HG03135 (cell line): ENCODE results near the gene AHNAK.

Experiments used
- ATAC-seq: cut with Tn5 transposase; IDR thresholded peaks from one replicate; pipeline ENCODE4 v1.9.1; 2021; ENCODE audit warnings: mild to moderate bottlenecking, moderate library complexity; ENCODE audit not compliant: unreplicated experiment

Gene AHNAK

DNA sequence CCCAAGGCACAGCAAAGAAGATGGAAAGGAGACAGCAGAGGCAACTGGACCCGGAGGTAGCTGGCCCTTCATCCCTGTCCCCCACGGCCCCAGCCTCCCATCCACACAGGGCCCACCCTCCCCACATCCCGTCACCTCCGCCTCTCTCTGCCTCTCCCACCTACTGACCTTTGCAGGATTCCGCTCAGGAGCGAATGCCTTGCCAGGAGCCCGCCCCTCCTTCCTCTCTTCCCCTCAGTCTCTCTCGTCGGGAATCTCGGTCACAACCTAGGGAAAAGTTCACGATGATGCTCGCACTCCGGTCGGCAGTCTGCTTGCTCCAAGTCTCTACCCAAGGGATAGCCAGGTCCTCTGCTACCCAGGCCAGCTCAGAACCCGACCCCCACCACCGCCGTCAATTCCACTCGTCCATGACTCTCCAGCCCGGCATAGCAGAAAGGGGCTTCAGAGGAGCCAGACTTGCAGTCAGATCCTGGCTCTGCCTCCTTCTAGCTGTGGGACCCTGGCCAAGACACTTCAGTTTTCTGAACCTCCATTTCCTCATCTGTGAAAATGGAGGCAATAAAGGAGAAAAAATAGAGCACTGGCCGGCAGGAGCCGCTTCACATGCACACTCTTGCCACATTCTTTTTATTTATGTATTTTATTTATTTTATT lies 10.2 kb downstream of the AHNAK start:
- ATAC-seq: no peak

DNA sequence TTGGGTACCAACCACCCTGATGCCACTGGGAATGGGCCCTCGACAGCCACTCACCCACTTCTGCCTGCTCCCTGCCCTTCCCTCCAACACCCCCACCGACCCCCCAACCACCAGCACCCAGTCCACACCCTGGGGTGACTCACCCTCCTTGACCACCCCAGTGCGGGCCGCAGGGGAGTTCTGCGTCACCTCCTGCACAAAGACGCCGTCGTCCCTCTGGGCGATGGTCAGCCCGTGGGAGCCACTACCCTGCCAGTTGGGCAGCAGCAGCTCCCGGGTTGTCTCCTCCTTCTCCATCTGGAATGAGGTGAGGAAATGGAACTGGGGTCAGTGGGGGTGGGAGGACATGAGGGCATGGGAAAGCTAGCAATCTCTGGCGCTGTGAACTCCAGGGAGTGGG lies 10.8 kb downstream of the AHNAK start:
- ATAC-seq: no peak

DNA sequence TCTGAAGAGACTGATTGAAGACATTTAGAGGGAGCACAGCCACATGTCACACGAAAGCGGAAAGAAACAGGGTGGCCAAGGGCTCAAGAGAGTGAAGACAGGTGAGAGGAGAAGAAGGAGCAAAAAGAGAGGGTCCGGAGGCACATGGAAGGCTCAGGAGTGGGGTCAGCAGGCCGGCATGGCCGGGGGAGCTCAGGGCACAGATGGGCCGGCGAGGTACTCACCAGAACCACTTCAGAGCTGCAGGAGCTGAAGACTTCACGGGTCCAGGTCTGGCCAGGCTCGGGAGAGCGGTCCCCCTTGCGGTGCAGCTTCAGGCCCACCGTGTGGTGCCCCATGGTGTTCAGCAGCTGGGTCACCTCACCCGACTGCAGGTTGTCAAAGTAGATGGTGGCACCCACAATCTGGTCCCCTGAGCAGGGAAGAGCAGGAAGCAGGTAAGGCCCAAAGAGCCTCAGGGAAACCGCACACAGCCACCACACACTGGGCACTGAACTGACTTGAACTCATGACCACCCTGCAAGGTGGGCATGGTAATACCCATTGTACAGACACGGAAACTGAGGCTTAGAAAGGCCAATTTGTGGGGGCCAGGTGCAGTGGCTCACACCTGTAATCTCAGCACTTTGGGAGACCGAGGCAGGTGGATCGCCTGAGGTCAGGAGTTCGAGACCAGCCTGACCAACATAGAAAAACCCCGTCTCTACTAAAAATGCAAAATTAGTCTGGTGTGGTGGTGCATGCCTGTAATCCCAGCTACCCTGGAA lies 11.6 kb downstream of the AHNAK start:
- ATAC-seq: no peak

DNA sequence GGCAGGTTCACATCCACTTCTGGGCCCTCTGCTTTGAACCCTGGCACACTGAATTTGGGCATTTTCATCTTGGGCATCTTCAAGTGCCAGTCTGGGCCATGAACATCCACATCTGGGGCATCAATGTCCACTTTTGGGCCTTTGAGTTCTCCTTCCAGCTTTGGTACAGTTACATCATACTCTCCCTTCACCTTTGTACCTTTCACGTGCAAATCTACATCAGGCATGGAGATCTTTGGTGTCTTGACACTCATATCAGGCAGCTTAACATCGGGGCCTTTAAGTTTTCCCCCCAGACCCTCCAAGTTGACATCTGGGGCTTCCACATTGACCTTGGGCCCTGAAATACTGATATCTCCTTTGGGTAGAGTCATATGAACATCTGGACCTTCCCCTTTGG lies 14.5 kb downstream of the AHNAK start:
- no peak for ATAC-seq

DNA sequence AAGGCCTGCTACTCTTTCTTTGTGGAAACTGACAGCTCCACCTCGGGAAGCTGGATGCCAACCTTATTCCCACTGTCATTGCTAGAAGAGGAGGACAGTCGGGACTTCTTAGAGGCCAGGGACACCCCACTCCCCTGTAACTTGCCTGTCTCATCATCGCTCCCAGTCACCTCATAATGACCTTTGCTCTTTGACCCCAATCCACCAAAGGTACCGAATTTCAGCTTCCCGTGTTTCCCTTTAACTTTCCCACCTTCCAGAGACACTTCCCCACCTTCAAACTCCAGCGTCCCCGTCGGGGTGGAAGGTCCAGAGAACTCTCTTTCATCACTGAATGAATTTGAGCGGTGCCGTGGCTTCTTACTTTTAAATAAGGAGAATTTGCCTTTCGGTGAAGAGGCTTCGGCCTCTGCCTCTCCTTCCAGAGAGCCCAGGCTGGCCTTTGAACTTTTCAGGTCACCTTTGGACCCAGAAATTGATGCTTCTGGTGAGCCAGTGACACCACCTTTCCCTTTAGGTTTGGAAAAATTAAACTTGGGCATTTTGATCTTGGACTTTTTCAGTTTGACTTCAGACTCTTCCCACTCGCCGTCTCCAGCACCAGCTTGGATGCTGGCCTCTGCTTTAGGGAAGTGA lies 29.8 kb downstream of the AHNAK start:
- ATAC-seq: no peak

DNA sequence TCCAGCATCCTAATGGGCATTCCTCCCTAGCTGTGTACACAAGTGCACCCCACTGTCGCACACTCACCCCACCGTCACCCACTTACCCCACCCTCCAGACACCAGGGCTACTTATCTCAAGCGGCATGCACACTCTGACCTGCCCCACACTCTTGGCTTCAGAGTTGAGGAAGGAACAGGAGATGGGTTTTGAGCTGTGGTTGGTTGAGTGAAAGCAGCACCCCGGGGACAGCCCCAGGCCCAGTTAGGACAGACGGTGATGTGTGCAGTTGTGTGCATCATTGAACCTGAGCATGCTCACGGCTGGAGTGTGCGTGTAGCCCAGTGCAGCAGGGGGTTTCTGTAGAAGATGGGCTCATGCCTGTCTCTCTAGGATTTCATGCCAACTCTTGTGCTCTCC lies 32.5 kb downstream of the AHNAK start:
- no peak for ATAC-seq

DNA sequence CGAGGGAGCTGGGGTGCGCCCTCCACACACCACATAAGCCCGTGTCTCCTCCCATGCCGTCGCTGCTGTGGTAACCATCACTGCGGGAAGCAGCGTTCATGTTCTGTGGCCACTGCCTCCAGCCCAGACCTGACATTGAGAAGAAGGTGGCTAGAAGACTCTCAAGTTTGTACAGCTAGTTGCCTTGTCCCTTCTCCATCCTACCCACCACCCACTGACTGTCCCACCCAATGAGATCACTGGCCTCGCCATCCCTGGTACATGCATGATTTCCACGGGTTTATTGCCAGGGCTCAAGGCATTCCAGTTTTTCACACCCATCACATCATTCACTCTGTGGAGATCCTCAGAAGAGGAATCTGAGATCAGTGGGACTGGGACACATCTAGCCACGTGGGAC lies 33.0 kb downstream of the AHNAK start:
- ATAC-seq: no peak

DNA sequence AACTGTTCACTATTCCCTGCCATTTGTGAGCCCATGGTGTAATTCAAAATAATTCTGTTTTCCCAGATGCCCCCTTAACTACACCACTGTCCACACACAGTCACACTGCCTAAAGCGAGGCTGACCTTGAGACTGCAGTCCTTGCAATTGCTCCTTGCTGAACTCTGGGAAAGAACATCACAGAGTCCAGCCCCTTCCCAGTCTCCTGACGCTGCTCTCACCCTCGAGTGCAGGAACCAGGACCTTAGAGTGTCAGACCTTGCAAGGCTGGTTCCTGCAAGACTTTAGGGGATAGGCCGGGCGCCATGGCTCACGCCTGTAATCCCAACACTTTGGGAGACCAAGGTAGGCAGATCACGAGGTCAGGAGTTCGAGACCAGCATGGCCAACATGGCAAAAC lies 33.6 kb downstream of the AHNAK start:
- no peak for ATAC-seq

DNA sequence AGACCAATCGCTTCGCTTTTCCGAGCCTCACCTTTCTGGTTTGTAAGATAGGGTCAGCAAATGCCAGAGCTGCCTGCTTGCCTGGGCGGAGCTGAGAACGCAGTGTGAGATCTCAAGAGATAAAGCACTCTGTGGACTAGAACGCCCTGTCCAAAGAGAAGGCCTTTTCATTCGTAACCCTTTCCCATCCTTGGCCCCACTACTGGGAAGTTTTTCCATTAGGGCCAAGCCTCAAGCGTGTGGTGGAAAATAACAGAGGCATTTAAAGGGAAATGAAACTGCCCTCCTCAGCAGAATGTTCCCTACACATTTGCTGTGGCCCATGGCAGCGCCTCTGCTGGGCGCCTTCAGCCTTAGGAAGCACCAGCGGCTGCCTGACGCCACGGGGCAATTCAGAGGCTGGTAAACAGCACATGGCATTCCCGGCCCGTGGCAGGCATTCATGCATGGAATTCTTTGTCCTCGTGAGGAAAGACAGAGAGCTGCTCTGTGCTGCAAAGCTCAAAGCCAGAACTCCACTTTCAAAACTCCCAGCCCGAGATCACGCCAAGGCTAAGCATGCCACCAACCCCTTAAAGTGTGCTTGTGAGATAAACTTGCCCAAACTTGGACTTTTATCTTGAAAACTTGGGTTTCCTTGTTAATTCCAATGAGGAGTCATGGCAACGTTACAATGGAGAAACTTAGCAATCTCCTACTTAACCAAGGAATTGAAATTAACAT lies 38.1 kb downstream of the AHNAK start:
- ATAC-seq: no peak

DNA sequence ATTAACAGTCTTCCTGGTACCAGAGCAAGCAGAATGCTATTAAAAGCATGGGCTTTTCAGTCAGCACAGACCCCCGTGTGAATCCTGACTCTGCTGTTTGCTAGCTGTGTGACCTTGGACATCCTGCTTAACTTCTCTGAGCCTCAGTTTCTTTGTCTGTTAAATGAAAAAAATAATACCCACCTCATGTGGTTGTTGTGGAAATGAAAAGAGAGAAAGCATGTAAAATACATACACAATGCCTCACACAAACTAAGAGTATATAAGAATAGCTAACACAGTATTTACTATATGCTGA lies 39.5 kb downstream of the AHNAK start:
- no peak for ATAC-seq

DNA sequence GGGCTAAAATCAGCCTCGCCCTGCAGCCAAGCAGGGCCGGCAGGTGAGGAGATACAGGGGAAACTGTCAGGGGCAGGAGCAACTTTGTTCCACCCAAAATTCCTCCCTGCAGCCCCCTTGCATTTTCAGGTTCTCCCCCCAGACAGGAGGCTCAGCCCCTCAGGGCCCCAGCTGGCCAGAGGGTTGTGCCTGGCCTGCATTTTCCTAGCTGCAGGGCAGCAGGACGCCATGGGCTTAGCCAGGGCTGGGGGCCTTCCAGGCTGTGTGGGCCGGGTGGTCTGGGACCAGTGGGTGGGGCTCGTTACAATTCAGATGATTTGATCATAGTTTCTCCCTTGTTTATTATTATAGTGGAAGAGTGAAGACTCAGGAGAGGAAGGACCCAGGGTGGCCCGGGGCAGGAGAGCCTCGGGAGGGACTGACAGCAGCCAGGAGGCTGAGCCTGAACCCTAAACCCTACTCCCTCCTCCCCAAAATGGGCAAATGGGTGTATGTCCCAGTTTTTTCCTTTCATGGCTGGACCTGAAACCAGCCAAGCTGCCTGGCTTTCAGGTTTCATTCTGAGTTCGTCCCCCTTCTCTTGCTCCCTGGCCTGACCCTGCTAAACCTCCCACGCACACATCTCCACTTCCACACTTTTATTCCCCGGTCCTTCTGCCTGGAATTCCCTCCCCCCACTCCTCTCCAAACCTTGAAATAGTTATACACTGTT lies 40.0 kb downstream of the AHNAK start:
- no peak for ATAC-seq

DNA sequence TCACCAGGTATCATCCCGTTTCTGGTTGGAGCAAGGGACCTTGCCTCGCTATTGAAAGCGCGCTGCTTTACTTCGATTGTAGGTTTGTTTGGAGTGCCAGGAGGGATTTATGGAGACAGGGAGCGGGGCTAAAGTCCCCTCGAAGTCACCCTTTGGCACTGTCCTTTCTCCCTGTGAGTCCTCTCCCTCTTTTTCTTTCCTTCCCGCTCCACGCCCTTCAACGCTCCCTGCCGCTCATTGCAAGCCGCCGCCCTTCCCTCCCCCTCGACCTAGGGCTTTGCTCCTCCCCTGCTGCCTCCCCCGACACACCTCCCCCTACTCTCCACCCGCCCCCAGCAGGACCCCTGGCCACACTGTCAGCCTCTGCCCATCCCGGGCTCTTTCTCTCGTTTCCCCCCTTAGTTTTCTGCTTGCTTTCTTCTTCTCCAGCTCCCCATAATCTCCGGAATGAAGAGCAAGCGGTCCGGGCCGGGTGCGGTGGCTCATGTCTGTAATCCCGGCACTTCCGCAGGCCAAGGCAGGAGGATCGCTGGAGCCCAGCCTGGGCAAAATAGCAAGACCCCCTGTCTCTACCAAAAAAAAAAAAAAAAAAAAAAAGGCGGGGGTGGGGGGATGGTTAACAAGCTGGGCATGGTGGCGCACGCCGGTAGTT lies 41.0 kb downstream of the AHNAK start:
- no peak for ATAC-seq

DNA sequence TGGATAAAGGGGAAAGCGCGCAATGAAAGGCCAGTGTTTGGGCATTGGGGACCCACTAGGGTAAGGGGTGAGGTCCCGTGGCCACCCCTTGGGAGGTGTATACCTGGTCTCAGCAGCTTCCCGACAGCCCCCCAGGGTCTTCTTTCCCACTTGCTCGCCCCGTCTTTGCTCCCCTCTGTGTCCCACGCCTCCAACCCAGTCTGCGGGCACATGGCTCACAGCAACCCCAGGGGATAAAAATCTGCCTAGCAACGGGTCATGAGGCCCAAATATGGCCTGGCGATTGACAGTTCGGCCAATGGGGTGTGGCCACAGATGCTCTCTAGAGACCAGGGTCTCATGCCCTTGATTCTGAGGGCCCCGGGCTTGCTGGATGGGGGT lies 41.6 kb downstream of the AHNAK start:
- no peak for ATAC-seq

DNA sequence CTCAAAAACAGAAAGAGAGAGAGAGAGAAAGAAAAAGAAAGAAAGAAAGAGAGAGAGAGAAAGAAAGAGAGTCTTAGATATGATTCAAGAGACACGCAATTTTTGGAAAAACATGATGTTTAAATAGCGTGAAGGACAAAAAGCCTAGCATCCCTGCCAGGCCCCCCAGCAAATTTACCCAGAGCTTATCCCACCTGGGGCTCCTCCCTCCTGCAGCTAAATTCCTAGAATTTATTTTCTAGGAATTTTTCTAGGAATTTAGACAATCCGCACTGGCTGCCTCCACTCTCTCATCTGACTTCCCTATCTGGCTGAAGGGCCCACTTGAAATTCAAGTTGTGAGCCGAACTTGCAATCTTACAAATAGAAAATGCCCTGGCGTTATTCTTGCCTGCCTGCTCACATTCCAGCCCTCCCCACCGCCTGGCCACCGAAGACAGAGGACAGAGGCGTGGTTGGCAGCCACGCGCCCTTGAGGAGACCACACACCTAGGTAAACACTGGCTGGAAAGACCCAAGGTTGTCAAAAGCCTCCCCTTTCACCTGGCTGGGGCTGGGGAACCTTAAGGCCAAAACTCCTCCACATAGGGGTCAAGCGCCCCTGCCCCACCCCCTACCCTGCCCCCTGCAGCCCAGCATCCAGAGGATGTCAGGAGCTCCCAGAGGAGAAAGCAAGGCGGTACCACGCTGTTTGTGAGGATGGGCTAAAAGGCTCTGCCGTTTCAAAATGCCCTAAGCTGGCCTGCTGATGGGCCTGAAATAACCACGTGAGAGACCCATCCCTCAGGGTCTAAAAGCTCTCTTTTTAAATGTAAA lies 42.2 kb downstream of the AHNAK start:
- ATAC-seq: no peak

DNA sequence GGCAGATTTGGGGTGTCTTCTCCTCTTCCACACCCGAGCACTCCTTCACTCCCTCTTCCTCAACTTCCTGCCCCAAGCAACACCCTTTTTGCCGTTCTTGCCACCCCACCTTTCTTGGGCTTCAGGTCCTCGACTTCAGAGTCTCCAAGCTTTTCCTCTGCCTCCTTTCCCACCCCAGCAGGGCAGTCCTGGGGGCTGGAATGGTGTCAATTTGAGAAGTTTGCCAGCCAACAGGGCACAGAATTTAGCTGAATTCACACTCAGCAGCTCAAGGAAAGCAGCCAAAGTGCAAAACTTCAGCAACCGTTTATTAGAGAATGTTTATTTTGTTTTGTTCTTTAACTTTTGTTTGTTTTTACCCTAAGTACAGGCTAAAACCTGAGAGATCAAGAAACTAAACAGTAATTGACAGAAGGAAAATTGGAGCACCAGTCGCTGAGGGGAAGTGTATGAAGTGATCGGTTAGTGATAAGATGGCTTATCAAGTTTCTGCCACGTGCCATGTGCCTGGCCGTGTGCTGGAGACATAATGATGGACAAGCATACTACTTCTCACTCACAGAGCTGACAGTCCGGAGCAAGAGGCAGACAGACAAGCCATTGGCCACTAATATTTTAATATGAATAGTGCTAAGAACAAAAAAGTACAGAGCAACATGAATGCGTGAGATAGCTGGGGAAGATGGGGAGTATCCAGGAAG lies 44.4 kb downstream of the AHNAK start:
- ATAC-seq: no peak

DNA sequence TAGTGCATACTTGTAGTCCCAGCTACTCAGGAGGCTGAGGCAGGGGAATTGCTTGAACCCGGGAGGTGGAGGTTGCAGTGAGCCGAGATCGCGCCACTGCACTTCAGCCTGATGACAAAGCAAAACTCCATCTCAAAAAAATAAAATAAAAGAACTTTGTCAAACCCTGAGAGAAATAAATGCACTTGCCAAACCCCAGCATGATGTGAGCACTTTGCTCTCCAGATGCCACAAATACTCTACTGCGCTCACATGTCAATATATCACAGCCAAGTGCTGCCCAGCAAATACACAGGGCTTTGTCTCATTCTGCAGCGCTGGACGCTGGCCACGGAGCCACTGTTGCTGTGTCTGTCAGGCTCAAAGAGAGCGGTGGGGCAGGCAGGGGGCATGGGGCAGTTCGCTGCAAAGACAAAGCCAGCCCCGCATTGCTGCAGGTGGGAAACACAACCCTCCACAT lies 45.1 kb downstream of the AHNAK start:
- no peak for ATAC-seq

DNA sequence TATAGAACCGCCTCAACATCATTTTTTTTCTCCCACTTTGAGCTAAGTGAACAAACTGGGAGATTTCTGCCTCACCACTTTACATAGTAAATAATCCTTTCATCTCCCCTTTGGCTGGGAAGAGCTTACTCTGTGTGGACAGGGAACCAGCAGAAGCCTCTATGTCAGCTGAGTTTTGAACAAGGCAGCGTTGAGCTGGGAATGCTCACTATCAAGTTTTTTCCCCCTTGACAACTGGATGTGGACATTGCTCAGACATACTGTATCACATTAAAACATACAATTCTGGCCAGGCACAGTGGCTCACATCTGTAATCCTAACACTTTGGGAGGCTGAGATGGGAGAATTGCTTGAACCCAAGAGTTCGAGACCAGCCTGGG lies 46.0 kb downstream of the AHNAK start:
- ATAC-seq: no peak

DNA sequence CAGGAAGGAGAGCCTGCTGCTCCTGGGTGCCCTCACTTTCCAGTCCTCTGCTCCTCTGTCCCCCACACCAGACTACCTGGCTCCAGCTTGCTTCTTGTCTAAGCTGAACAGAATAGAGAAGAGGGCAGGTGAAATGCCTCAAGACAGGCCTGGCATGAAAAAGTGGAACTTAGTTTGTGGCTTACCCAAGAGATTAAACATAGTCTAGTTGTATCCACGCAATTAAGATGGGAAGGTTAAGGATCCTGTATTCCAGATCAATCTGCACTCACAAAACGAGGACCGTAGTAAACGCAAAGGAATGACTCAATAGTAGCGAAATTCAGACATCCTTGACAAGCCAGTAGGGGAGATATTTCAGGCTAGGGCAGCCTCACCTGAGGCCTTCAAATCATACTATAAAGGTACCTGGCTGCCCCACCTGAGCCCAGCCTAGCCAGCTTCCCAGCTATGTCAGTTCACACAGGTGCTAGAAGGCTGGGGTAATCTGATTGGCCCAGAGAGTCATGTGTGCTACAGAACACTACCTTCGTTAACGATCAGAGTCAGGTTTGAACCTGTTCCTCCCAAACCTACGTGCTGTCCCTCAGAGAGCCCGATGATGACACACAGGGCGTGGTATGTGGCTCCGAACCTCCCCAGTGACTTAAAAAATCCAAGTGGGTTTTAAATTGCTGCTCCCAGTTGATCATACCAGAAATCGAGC lies 46.5 kb downstream of the AHNAK start:
- ATAC-seq: no peak
